Upper lobe of left lung (tissue), 6 donors: ENCODE measurements around the gene CNPY1. TPM values are rescaled to one million over a fixed set of nuclear protein-coding genes. Genes with fewer than 3 reads are reported as not detected.

Experiments used
- ATAC-seq, 2 donors: fragments of 200-7000 bp; cut with Tn5 transposase; one replicate each; pipeline ENCODE4 v1.9.1; 2022; ENCODE audit warnings: mild to moderate bottlenecking in 2 of 2, moderate library complexity in 2 of 2; ENCODE audit not compliant: low FRiP score in 2 of 2
- DNase-seq, 2 donors: peaks; one replicate each; pipeline ENCODE4 v3.0.0-alpha.2; 2019 to 2020
- H3K27ac ChIP-seq, 4 donors: fragments of 200-600 bp; sonication (generic); one replicate each; pipeline ENCODE4 v1.5.1; 2016 to 2019
- H3K27me3 ChIP-seq, 4 donors: fragments of 200-600 bp; sonication (generic); one replicate each; pipeline ENCODE4 v1.5.1; 2017 to 2019
- H3K36me3 ChIP-seq, 4 donors: fragments of 200-600 bp; sonication (generic); one replicate each; pipeline ENCODE4 v1.5.1; 2016 to 2019
- H3K4me1 ChIP-seq, 4 donors: fragments of 200-600 bp; sonication (generic); one replicate each; pipeline ENCODE4 v1.5.1; 2018 to 2019
- H3K4me3 ChIP-seq, 4 donors: fragments of 200-600 bp; sonication (generic); one replicate each; pipeline ENCODE4 v1.5.1; 2017 to 2019; ENCODE audit warnings: mild to moderate bottlenecking in 2 of 4, moderate library complexity in 1 of 4
- H3K9me3 ChIP-seq, 4 donors: fragments of 200-600 bp; sonication (generic); one replicate each; pipeline ENCODE4 v1.5.1; 2018 to 2019
- EP300 ChIP-seq, 4 donors: sonication (generic); formaldehyde crosslinking; IDR thresholded peaks; one replicate each; pipeline ENCODE4 v1.5.1; 2017; ENCODE audit warnings: antibody characterized with exemption in 4 of 4, control low read depth in 2 of 4
- POLR2A ChIP-seq, 4 donors: fragments of 450-650 bp; IDR thresholded peaks; one replicate each; pipeline ENCODE4 v1.5.1; 2016 to 2017; ENCODE audit warnings: antibody characterized with exemption in 4 of 4, mild to moderate bottlenecking in 2 of 4
- POLR2AphosphoS5 ChIP-seq, 2 donors: sonication (generic); formaldehyde crosslinking; IDR thresholded peaks; one replicate each; pipeline ENCODE4 v1.5.1; 2017; ENCODE audit warnings: antibody characterized with exemption in 2 of 2
- WGBS, 2 donors: methylation state at CpG; one replicate each; pipeline ENCODE4 v1.1.5; 2017 to 2018; 5-methylcytosine and 5-hydroxymethylcytosine counted together
- total RNA-seq, 6 donors: library from RNA; depleted of rRNA in 4 of 6; stranded (reverse); fragments of >200 nt in 4 of 6; gene quantifications; one replicate each; pipeline versions ENCODE4 v1.1.0 to v1.2.1, GENCODE V29; 2016 to 2021
- TF ChIP-seq, protein P1 (sequence below), 6 experiments: fragments of 450-650 bp in 4 of 6; fragments of 200-600 bp in 2 of 6; sonication (generic) in 2 of 6; IDR thresholded peaks; one replicate each; pipeline ENCODE4 v1.5.1; 2016 to 2019; ENCODE audit warnings: antibody characterized with exemption in 6 of 6
- donor health status: DM: no; HTN: no; CAD: no; lungs with moderate emphysema.
- donor health status: DM: no; HTN: yes; CAD: no; lungs with severe emphysema.

Gene CNPY1
- total RNA-seq, 6 donors from 2014 or later, result not detected

DNA sequence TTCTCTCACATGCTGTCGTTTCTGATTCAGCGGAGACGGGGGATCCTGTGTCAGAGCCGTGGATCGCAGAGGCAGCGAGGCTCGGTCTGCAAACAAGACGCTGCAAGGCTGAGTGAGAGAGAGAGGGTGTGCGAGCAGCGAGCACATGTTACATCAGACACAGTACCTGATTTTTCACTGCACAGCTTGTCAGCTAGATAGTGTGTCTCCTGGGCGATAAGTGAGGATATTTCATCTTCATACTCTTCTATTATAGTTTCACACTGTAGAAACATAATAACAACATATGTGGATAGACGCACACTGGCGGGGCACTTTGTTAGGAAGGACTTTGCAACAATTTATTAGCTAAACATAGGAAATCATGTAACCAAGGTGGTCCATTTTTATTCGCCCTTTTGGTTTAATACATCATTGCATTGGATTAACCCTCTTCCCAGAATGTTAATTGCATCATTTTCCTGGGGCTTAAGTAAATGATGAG is 39.5 kb downstream of the CNPY1 start:
- H3K36me3 ChIP-seq, result no peaks in the 10 kb centered on the region
- no peak overlapping the region for H3K4me3 ChIP-seq
- H3K4me1 ChIP-seq, result peaks cover 0 to 11% (median 4%) of the 10 kb centered on the region in 4 donors
- TF ChIP-seq EP300 (IDR thresholded peaks at IDR 0.05), result no peak
- TF ChIP-seq POLR2AphosphoS5 (IDR thresholded peaks at IDR 0.05), result no peak
- no peak for TF ChIP-seq POLR2A (IDR thresholded peaks at IDR 0.05)
- TF ChIP-seq, protein P1, sequence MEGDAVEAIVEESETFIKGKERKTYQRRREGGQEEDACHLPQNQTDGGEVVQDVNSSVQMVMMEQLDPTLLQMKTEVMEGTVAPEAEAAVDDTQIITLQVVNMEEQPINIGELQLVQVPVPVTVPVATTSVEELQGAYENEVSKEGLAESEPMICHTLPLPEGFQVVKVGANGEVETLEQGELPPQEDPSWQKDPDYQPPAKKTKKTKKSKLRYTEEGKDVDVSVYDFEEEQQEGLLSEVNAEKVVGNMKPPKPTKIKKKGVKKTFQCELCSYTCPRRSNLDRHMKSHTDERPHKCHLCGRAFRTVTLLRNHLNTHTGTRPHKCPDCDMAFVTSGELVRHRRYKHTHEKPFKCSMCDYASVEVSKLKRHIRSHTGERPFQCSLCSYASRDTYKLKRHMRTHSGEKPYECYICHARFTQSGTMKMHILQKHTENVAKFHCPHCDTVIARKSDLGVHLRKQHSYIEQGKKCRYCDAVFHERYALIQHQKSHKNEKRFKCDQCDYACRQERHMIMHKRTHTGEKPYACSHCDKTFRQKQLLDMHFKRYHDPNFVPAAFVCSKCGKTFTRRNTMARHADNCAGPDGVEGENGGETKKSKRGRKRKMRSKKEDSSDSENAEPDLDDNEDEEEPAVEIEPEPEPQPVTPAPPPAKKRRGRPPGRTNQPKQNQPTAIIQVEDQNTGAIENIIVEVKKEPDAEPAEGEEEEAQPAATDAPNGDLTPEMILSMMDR (IDR thresholded peaks at IDR 0.05), result no peak
- ATAC-seq (no peak), DNase-seq (no peak)
- no peaks in the 10 kb centered on the region for H3K9me3 ChIP-seq
- H3K27ac ChIP-seq, result no peak overlapping the region
- WGBS, 2 donors, result 10 to 12% methylated on average over 14 of the region's 14 CpGs
- peaks cover 2 to 55% (median 26%) of the 10 kb centered on the region in 4 donors for H3K27me3 ChIP-seq

DNA sequence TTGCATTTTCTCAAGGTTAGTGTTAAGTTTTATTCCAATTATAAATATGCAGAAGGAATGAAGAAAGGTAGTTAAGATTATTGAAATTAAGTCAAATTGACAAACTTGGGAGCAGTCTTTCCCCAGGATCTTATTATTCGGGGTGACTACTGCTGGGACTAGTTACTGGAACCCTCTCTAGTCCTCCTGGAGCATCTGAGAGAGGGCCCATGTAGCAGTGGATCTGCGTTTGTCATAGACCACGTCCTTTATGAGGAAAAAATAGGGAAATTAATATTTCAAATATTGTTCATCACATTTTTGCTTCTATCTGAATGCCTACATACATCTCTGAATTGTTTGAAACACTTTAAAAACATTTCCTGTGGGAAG is 41.0 kb downstream of the CNPY1 start:
- ATAC-seq (no peak), DNase-seq (no peak)
- TF ChIP-seq, protein P1 (IDR thresholded peaks at IDR 0.05), result no peak
- TF ChIP-seq POLR2A (IDR thresholded peaks at IDR 0.05), result no peak
- no peak for TF ChIP-seq POLR2AphosphoS5 (IDR thresholded peaks at IDR 0.05)
- no peak for TF ChIP-seq EP300 (IDR thresholded peaks at IDR 0.05)
- Histone ChIP-seq H3K4me1 (peaks cover 0 to 11% (median 4%) of the 10 kb centered on the region in 4 donors), H3K27ac (no peak overlapping the region), H3K36me3 (no peaks in the 10 kb centered on the region), H3K27me3 (peaks cover 2 to 43% (median 22%) of the 10 kb centered on the region in 4 donors), H3K9me3 (no peaks in the 10 kb centered on the region), H3K4me3 (no peak overlapping the region)
- WGBS, 2 donors, result 26 to 31% methylated on average over 3 of the region's 3 CpGs

DNA sequence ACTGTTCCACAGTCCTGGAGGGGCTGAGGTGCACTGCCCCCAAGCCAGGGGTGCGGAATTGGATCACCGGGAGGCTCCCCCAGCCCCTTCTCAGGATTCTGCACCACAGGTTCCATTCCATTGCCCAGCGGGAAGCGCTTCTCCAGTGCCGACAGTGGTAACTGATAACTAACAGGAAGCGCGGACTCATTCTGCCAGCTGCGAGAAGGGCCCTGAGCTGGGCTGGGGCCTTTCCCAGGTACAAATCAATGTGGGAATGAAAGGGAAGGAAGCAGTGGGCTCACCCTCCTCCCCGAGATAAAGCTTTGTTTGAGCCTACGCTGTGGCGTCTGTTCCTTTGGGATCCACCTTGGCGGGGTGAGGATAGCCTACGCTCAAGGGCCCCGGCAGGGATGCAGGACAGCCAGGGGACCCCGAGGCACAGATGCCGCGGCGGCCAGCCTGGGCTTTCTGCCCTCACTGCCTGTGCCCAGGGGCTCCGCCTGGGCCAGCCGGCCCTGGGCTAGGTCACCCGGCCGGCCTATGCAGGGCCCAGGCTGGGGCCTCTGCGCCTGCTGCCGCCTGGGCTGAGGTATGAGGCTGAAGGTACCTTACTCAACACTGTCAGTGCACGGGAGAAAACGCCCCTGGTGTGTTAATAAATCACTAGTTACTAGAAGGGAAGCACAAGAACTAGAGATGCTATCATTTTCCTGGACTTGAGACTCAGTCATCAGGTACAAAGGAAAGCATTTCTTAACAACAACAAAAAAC is 49.0 kb downstream of the CNPY1 start:
- ATAC-seq (no peak), DNase-seq (peak in 1 of 2 donors; percentile 69)
- no peaks in the 10 kb centered on the region for H3K36me3 ChIP-seq
- no peaks in the 10 kb centered on the region for H3K27me3 ChIP-seq
- no peaks in the 10 kb centered on the region for H3K9me3 ChIP-seq
- TF ChIP-seq, protein P1 (IDR thresholded peaks at IDR 0.05), result no peak
- TF ChIP-seq EP300 (IDR thresholded peaks at IDR 0.05), result no peak
- no peak for TF ChIP-seq POLR2A (IDR thresholded peaks at IDR 0.05)
- no peak for TF ChIP-seq POLR2AphosphoS5 (IDR thresholded peaks at IDR 0.05)
- H3K4me1 ChIP-seq, result no peaks in the 10 kb centered on the region
- H3K27ac ChIP-seq, result no peak overlapping the region
- WGBS, 2 donors, result 72 to 77% methylated on average over 16 to 26 of the region's 26 CpGs
- no peak overlapping the region for H3K4me3 ChIP-seq

DNA sequence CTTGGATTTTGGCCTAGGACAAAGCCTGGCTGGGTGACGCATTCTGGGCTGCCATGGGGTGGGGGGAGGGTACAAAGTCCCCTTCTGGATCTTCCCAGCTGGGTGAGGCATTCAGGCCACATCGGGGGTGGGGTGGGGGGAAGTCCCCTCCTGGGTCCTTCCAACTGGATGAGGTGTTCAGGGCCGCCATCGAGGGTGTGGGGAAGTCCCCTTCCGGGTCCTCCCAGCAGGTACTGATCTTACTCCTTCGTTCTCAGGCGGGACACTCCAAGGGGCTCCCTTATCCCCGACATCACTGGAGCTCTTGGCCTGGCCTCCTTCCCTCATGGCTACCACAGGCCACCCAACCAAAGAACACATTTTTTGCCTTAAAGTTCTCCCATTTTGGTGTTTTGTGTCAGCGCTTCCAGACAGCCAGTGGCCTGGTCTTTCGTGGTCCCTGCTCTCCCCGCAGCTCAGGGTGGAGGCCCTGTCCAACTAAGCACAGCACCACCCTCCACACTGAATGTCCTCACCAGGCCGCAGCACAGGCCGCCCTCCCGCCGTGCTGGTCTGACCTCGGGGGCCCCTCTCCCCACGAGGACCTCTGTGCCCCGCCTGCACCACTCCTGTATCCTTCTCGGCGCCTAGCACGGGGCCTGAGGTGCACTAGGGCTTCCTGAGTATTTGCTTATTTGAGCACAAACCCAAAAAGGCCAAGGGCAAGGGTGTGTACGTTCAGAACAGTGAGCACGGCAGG is 49.9 kb downstream of the CNPY1 start:
- Histone ChIP-seq H3K4me3 (no peak overlapping the region), H3K9me3 (no peaks in the 10 kb centered on the region), H3K36me3 (no peaks in the 10 kb centered on the region), H3K27ac (no peak overlapping the region), H3K27me3 (peaks cover 0 to 6% (median 1%) of the 10 kb centered on the region in 4 donors), H3K4me1 (peaks cover 0 to under 1% (median 0%) of the 10 kb centered on the region in 4 donors)
- ATAC-seq, result no peak
- TF ChIP-seq, protein P1 (IDR thresholded peaks at IDR 0.05), result no peak
- no peak for TF ChIP-seq EP300 (IDR thresholded peaks at IDR 0.05)
- no peak for TF ChIP-seq POLR2AphosphoS5 (IDR thresholded peaks at IDR 0.05)
- TF ChIP-seq POLR2A (IDR thresholded peaks at IDR 0.05), result no peak
- peak in 1 of 2 donors; percentile 59 for DNase-seq
- 80 to 86% methylated on average over 22 to 23 of the region's 23 CpGs for WGBS, 2 donors
